ENCODE data around the gene DNAH12.

GRCh38 chr3:57587905-57588304 lies 43.8 kb upstream of the DNAH12 start:
- TF ChIP-seq CTCF (IDR thresholded peaks at IDR 0.05) (no peak), POLR2A (IDR thresholded peaks at IDR 0.05) (no peak)

All from right lobe of liver (tissue), 4 donors.